NCI-H1694 (cell line): ENCODE measurements around the gene ABLIM2.

Source experiments
- DNase-seq: peaks from one replicate; lab custom pipeline; 2025; lab: John Stamatoyannopoulos, UW

ABLIM2 gene

DNA sequence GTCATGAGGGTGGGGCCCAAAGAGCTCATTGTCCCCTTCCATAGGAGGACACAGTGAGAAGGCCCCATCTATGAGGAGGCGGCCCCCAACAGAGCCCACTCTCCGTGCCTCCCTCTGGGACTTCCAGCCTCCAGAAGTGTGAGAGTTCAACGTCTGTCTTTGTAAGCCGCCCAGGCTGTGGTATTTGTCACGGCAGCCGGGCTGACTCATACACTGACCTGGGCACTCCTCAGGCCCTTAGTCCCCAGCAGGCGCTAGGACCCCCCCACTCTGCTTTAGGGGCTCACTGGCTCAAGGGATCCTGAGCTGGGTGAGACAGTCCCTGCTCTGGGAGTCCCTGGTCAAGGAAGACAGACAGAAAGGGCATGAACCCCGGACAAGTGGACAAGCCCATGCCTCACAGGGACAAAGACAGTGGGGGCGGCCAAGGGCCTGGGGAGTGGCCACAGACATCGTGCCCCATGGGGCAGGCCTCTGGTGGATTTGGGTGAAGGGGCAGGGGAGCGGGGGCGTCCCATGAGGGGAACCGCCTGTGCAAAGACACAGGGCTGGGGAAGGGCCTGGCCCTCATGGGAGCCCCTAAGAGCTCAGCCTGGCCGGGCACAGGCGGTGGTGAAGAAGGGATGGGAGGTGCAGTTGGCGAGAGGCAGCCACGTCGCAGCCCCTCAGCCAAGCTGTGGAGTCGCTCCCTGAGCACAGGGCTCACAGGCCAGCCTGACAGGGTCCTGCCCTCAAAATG lies 21.5 kb downstream of the ABLIM2 start:
- no peak for DNase-seq

DNA sequence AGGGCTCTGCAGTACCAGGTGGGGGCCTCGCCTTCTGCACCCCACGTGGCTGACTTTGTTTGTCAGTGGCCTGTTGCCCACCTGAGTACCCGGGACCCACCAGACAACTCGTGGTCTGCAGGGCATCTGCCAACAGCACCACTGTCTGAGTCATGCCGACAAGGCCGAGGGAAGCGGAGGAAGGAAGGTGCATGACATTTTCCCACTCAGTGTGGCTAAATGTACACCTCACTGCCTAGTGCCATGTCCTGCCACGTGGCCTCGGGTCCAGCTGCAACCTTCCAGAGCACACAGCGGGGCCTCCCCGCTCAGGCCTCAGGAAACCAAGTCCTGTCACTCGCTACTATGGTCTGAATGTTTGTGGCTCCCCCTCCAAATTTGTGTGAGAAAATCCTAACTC lies 22.1 kb downstream of the ABLIM2 start:
- no peak for DNase-seq

DNA sequence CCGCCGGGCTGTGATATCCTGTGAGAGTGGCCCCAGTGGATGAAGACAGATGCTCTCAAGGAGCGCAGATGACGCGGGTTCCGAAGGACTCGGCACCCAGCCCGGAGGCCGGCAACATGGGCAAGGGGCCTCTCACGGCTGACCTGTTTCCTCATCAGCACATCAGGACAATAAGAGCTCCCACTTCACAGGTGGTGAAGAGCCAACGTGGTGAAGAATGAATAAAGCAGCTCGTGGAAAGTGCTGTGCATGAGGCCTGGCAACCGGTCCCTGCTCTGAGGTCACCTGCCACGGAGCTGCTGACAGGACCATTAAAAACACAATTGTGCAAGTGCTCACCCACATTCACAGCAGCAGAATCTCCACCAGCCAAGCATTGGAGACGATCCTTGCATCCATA lies 22.9 kb downstream of the ABLIM2 start:
- DNase-seq: no peak

DNA sequence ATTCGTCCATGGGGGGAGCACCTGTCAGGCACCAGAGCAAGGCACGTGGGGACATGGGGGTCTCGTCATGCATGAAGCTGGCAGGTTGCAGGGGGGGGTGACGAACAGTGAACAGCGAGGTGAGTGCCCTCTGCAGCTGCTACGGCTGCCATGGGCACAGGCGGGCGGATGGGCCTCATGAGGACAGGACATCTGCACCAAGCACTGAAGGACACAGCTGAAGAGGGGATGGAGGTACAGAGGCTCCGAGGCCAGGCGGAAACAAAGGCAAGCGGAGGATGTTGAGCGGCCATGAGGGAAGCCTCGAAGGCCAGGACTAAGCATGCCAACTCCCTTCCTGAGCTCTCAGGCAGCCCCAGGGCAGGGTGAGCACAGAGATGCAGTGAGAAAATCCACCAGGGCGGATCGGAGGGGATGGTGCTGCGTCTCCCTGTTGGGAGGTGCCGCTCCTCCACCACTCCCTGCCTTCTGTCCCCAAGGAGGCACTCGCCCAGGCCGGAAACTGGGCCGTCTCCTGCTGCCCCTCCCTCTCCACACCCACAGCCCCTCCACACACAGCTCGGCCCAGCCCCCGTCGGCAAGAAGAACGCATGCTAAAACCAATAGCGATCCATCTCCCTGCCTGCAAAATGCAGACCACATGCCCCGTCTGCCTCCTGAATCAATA lies 24.6 kb downstream of the ABLIM2 start:
- no peak for DNase-seq

DNA sequence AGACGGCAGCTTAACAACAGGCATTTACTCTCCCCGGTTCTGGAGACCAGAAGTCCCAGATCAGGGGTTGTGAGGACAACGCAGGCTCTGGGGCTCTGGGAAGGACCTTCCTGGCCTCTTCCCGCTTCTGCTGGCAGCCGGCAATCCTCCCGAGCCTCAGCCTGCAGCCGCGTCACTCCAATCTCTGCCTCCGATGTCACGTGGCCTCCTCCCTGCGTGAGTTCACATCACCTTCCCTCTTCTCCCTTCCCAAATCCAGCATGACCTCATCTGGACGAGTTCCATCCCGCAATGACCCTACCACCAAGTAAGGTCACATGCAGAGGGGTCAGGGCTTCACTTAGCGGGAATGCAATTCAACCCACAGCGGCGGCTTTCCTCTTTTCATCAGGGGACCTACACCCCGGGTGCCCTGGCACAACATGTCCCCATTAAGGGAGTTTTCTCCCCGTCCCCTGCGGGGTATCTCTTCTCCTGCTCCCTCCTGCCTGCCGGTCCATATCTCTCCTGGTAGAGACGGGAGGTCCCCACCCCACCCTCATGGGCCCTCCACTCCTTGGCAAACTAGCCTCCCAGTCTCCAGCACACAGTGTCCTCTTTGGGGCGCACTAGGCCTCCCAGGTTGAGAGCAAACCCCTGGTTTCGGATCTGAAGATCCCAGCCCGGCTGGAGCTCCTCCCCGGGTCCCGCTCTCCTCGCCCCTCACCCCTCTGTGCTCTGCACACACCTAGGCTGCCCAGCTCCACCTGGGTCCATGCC lies 25.5 kb downstream of the ABLIM2 start:
- no peak for DNase-seq

DNA sequence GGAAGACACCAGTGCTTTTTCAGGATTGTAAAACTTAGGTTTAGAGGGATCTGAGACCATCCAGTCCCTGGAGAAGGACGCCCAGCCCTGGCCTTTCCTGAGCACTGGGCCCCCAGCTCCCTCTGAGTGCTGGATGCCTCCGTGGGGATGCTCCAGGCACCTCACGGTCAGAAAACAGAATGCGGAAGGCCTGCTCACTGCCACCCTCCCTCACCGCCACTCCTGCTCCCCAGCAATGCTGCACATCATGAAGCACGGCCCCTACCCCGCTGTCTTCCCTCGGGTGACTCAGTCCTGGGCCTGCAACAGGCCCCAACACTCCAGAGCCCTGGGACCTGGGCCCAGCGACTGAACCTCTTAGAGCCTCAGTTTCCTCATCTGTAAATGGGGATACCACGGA lies 26.2 kb downstream of the ABLIM2 start:
- DNase-seq: no peak

DNA sequence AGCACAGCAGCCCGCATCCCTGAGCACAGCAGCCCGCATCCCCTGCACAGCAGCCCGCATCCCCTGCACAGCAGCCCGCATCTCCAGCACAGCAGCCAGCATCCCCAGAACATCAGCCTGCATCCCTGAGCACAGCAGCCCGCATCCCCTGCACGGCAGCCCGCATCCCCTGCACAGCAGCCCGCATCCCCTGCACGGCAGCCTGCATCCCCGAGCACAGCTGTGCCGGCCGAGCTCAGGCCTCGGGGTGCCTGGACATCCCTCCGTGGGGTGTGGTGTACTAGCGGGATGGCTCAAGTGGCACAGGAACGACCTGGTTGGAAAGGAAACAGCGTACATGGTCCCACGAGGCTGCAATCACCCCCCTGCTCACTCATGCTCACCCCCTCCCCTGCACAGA lies 26.8 kb downstream of the ABLIM2 start:
- DNase-seq: no peak

DNA sequence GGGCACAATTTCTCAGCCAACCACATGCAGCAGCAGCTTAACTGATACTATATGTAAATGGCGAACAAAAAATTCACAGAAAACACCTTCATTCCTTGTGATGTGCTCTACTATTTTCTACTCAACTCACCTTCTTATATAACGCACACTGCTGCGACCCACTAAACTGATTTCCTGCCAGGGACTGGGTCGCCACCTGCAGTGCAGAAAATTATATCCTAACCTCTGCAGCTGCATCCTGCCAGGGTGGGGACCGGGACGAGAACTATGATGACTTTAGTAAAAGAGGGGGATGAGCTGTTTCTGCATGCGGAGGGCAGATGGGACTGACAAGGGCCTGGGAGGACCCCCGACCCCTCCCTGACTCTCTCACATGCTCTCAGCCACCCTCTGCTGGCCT lies 27.4 kb downstream of the ABLIM2 start:
- no peak for DNase-seq

DNA sequence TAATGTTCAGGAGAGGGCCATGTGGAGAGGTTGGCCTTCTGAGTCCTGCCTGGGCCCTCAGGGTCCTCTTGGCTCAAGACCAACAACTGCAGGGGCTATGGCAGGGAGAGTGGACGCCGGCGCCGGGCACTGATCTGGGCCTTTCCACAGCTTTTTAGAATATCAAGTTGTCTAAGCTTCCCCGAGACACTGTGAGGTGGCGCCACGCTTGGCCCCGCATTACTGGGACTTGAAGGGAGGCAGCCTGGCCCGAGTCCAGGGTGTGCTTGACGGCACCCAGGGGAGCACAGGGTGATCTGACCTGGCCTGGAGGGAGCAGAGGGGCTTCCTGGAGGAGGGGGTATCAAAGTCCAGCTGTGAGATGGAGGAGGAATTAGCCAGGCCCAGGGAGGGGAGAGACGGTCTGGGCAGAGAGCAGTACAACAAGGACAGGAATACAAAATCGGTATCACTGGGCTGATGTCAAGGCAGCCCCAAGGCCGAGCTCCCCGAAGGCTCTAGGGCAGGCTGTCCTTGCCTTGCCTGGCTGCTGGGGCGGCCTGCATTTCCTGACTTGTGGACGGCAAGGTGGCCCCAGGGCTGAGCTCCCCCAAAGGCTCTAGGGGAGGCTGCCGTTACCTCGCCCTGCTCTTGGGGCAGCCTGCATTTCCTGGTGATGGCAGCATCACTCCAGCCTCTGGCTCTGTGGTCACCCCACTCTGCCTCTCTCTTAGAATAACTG lies 28.1 kb downstream of the ABLIM2 start:
- no peak for DNase-seq

DNA sequence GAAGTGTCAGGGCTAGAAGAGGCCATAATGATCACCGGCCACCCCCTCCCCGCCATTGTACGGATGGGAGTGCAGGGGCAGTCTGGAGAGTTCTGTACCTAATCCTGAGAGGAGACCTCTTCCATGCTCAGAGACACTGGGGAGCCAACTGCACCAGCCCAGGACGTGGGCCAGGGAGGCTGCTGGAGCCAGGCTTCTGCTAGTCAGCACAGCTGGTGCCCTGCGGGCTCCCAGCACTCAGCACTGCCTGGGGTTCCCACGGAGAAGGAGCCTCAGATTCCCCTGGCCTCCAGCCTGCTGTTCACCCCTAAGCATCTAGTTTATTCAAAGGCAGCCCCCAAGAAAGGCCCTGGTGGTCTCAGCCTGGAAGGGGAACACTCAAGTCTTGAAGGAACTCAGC lies 28.8 kb downstream of the ABLIM2 start:
- no peak for DNase-seq

DNA sequence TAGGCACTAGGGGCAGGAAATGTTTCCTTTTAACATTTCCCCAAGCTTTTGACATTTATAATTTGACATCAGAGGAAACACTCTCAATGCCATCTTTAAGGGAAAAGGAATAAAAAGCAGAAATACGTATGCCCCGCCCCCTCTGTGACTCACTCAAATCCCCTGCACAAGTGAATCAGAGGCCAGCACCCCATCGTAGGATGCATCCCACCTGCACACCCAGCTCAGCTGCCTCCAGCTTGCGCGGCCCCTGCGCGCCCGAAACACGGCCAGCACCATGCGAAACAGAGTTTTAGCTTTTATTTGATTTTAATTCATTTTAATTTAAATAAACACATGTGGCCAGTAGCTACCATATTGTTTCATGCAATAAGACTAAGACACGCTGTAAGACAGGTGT lies 29.5 kb downstream of the ABLIM2 start:
- DNase-seq: no peak

DNA sequence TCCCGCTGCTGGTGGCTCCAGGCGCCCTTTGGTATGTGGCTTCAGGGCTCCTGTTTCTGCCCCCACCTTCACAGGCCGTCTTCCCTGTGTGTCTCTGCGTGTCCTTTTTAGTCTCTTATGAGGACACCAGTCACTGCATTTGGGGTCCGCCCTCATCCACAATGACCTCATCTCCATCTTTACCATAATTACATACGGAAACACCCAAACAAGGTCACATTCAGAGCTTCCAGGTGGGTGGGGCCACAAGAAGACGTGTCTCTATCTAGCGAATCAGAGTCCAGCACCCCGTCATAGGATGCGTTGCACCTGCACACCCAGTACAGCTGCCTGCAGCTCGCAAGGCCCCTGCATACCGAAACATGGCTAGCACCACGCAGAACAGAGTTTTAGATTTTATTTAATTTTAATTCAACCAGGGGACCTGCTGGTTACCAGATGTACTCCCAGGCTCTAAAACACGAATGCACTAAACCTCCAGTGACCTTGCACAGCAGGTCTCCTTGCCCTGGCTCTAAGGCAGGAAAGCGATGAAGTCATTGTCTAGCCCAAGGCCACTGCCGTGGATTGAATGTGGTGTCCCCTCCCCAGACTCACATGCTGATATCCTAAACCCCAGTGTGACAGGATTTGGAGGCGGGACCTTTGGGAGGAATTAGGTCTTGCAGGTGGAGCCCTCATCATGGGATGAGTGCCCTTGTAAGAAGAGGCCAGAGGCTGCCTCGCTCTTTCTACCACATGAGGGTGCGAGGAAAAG lies 30.3 kb downstream of the ABLIM2 start:
- DNase-seq: no peak

DNA sequence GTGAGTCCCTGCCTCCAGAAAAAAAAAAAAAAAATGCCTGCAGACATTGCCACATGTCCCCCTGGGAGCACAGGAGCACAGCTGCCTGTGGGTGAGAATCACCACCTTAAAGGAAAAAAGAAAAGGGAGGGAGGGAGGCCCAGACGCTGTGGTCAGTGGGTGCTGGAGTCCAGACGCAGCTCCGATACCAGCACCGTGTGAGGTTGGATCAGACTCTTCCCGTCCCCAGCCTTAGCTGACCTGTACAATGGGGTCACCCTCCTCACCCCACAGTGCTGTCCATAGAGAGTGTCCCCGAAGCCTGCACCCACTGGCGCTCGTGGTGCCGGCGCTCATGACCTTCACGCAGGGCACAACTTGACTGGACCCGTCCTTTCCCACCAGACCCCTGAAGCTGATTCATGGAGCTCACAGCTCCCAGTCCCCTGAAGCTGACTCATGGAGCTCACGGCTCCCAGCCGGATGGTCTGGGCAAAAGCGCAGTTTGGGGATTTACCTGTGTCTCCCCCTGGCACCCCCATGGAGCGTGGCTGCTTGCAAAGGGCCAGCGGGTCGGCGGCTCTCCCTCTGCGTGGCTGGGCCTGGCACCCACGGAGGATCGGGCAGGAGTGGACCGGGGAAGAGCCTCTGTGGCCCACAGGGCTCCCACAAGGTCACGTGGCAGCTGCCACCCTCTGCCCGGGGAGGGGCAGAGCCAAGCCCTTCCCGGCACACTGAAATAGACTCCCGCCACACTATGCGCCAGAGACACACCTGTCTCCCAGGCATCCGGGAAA lies 31.4 kb downstream of the ABLIM2 start:
- no peak for DNase-seq

DNA sequence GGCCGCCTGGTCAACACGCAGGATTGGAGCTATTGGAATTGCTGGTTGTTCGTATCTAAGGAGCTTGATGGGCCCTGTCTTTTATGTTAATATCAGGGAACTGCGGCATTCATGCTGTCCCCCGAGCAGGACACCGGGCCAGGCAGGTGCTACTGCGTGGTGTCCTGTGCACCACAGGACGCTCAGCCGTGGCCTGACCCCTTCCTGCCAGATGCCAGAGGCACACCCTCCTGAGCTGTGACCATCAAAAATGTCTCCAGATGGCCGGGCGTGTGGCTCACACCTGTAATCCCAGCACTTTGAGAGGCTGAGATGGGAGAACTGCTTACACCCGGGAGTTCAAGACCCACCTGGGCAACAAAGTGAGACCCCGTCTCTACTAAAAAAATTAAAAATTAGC lies 32.1 kb downstream of the ABLIM2 start:
- DNase-seq: no peak

DNA sequence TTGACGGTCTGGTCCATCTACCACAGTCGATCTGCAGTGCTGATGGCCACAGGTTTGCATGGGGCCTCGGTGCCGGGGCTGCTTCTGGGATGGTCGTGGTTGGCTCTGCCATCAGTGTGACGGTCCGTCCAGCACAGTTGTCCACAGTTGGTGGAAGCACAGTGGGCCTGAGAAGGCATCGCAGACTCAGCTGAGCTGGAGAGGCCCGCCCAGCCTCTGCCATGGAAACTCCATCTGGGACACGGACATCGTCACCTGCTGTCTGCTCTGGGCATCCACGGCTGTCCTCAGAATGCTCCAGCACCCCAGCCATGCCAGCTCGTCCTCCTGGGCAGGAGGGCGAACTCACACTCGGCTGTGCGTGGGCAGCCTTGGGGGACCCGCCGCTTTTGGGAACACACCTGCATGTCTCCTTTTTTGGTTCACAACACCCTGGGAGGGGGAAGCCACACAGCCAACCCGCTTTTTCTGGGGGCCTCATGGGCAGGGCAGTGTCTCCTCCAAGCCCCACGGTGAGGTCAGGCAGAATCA lies 33.0 kb downstream of the ABLIM2 start:
- DNase-seq: no peak

DNA sequence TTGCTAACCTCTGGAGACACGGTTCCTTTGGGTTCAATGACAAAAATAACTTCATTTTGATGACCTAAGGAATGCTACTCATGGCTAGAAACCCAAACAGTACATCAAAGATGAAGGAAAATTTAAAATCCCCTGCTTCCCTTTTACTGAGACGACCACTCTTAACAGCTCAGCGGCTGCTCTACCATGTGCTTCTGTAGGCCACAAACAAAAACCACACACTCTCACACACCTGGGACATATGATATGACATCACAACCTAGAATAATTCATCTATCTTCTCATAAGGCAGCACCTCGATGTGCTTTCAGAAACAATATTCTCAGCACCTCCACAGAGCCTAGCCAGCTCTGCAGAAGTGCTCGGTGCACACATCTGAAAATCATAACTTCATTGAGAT lies 34.7 kb downstream of the ABLIM2 start:
- no peak for DNase-seq

DNA sequence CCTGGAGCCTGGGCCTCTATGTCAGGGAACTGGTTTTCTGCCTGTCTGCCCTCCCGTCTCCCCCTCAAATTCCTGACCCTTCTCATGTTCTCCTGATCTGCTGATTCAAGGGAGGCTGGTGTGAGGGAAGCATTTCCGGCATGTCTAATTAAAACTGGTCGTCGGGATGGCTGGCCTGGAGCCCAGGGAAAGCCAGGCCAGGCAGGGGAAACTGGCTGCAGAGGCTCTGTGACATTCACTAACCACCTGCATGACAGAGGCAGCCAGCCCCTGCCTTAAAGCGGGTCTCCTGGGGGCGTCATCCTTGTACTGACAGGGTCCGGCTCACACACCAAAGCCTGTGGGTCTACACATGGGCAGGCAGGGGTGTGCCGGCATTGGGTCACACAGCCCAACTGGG lies 35.2 kb downstream of the ABLIM2 start:
- no peak for DNase-seq

DNA sequence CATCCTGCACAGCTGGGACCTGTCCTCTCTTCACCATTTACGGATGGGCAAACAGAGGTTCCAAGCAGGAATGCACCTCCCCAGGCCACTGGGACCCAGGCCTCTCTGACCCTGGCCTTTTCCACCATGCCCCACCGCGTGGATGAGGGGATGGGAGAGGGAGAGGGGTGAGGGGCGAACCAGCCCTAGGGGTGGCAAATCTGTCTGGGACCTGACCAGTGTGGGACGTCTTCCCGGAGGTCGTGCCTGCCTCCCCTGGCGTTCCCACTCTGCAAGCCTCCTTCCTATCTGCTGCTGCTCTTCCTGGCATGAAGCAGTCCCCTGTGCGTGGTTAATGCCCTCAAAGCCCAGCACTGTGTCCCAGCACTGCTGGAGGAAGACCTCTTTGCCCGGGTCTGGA lies 35.9 kb downstream of the ABLIM2 start:
- DNase-seq: no peak

DNA sequence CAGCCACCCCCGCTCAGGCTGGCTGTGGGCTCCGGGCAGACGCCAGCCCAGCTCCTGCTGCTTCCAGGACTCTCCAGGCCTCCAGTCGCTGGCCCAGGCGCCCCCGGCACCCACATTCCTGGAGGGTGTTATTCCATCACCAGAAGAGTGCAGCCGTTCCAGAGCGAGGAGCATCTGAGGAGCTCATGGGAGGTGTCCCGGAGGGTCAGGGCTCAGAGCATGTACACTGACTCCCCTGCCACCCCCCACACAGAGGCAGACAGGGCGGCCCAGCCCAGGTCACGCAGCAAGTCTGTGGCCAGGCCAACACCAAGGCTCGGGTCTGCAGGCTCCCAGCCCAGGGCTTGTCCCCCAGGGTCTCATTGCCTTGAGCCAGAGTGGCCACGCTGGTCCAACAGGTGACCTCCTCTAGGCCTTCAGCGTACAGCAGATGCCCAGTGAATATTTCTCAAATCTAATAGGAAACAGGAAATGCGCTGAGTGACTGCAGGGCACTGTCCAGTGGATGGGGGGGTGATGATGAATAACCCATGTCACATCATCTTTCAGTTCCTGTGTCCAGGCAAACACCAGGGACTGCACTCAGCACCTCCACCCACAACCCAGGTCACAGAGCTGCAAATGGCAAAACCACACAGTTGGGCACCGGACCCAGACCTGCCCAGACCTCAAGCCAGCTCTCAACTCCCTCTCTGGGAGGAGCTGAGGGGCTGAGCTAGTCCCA lies 37.2 kb downstream of the ABLIM2 start:
- DNase-seq: no peak

DNA sequence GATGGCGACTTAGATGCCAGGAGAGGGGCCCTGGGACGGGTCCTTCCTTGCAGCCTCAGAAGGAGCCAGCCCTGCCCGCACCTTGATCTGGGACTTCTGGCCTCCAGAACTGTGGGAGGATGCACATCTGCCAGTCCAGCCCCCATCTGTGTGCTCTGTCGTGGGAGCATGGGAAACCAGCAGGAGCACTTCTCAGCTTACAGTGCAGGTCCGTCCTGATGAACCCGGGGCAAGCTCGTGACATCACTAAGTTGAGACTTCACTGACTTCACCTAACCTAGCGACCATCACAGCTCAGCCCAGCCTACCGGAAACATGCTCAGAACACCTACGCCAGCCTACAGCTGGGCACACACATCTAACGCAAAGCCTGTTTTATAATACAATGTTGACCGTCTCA lies 38.1 kb downstream of the ABLIM2 start:
- no peak for DNase-seq
